Endothelial cell of hepatic sinusoid (primary cell): ENCODE measurements around the gene SLC38A7.
"Not testable (repeated sequence)": the region's sequence is repeated elsewhere in the genome, so short reads cannot be mapped to it uniquely, and the experiment has no call there.

Experiments used
- in situ Hi-C: cut with HindIII; loops from 2 replicates; pipeline ENCODE4 v1.10.0; 2017; ENCODE audit warnings: low sequenced_read_pairs

Gene SLC38A7

GRCh38 chr16:58679763-58680162 is 4.8 kb downstream of the SLC38A7 start:
- in situ Hi-C loops: no loop called here

DNA sequence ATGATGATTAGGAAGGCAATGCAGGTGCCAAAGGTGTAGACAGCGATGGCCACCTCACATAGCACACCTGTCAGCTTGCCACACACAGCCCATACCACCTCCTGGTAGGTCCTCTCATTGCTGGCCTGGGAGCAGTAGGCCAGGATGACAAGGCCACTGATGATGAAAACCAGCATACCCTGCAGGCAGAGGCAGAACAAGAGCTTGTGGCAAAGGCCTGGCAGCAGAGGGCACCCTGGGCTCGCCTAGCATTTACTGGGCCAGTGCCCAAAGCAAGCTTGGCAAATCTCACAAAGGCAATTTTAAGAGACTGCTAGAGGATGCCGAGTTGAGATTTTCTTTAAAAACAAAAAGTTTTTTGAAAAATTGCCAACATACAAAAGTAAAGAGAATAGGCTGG is 5.9 kb downstream of the SLC38A7 start:
- in situ Hi-C loops: no loop called here

DNA sequence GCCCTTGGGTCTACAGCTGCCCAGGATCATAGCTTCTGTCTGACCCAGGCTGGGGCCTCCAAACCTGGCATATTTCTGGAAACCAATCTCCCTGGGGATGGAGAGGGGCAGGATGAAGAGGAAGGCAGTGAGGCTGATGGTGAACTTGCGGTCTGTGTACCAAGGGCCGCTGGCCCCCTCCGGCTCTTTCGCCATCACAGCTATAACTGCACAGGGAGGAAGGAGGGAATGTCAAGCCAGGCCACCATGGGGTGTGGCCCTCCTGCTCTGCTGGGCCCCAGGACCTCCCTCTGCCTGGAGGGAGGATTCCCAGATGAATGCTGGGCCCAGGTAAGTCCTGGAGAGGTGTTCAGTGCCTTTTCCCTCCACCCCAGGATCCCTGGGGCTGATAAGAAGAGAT is 6.3 kb downstream of the SLC38A7 start:
- in situ Hi-C loops: no loop called here

DNA sequence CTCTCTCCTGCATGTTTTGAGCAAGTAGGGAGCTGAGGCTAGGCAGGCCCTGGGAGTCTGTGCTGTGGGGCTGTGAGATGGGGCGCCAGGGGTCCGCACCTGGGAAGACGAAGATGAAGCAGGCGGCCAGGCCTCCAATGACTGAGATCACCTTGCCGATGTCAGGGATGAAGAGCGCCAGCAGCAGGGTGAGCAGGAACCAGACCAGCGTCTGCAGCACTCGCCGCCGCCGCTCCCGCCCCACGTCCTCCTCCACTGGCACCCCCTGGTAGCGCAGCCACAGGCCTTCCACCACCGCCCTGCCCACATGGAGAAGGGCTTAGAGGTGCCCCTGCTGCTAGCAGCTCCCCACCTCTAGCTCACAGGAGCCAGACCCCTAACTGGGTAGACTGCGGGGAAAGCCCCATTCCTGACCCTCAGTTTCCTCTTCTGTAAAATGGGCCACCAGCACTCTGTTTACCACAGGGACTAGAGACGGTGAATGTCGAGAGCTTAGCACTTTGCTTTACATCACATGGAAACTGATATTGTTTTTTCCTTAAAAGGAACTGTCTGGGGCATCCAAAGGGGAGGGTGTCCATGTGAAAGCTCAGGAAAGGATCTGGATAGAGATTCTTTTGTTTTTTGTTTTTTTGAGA is 13.5 kb downstream of the SLC38A7 start:
- in situ Hi-C loops: no loop called here

GRCh38 chr16:58670177-58670576 is 14.4 kb downstream of the SLC38A7 start:
- in situ Hi-C loops: no loop called here

- in situ Hi-C loops: no loop called here
Measured at GRCh38 chr16:58665200-58665599, 19.4 kb downstream of the SLC38A7 start.

- in situ Hi-C loops: no loop called here
Measured at GRCh38 chr16:58661199-58661830, 23.3 kb downstream of the SLC38A7 start.

- in situ Hi-C loops: not testable (repeated sequence)
Measured at GRCh38 chr16:58659911-58660310, 24.7 kb downstream of the SLC38A7 start.

DNA sequence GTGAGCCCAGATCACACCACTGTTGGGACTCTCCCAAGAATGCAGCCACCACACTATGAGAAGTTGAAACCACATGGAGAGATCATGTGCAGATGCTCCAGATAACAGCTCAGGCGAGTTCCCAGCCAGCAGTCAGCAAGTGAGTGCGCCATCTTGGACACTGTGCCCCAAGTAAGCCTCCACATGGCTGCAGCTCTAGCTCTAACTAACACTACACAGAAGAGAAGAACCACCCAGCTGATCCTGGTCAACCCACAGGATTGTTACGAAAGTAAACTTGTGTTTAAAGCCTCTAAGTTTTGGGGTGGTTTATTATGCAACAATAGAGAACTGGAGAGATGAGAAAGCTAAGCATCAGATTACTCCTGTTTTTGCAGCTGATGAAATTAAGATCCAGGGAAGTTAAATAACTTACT is 25.8 kb downstream of the SLC38A7 start:
- in situ Hi-C loops: no loop called here

GRCh38 chr16:58656899-58657298 is 27.7 kb downstream of the SLC38A7 start:
- in situ Hi-C loops: no loop called here

DNA sequence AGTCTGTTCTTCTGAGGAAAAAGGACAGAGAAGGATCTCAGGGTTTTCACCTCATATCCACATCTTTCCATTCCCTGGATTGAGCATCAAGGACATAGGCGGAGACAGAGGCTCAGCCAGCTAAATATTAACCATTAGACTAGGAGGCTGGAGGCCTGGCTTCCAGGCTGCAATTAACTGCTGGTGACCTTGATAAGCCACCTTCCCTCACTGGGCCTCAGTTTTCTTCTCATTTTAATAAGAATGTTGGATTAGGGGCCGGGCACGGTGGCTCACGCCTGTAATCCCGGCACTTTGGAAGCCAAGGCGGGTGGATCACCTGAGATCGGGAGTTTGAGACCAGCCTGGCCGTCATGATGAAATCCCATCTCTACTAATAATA is 29.4 kb downstream of the SLC38A7 start:
- in situ Hi-C loops: no loop called here

DNA sequence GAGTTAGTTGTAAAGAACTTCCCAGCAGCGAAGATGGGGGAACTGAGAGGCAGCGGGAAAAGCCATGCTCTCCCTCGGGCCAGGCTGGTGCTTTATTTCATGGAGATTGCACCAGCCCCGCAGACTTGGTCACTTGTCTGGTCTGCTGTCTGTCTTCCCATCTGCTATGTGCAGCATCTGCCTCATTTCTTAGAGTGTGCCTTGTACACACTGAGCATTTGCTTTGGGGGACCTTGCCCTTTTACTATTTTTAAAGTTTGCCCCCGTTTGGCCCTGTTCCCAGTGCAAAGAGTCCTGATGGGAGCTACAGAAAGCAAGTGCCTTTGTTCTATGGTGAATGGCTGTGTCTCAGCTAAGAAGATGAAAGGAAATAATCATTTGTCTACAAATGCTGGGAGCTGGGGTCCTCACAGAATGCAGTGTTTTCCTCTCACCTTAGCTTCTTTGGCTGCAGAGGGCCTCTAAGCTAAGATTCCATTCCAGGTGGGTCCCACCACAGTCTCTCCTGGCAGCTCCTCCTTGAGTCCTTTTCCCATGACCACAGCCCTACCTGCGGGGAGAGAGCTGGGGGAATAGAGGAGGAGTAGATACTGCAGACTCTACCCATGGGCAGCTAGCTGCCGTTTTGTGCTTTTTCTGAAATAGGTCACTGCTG is 29.9 kb downstream of the SLC38A7 start:
- in situ Hi-C loops: no loop called here

DNA sequence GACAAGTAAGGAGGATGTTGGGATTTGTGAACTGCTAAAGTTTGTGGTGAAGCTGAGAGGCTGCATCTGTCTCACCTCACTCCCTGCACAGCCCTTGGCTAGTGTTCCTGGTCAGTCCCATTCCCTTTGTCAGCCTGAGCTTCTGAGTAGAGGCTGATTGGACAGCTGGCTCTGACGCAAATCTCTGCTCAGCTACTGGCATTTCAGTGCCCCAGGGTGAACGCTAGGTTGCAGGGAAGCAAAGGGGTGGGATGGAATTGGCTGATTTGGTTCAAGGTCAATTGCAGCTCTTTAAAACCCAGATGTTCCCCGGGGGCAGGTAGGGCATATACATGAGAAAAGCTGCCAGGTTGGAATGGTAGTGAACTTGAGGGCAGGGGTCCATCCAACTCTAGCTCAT is 31.8 kb downstream of the SLC38A7 start:
- in situ Hi-C loops: no loop called here

DNA sequence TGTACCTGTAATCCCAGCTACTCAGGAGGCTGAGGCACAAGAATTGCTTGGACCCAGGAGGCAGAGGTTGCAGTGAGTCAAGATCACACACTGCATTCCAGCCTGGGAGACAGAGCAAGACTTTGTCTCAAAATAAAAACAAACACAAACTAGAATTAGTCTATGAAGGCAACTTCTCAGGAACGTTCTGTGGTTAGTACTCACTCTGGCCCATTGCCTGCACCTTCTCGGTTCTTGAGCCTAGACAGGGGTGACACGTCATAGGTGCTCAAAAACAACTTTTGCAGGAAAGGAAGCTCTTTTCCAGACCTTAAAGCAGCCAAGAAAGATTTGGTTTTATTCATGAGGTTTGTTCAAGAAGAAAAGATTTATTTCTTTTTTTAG is 32.6 kb downstream of the SLC38A7 start:
- in situ Hi-C loops: no loop called here

DNA sequence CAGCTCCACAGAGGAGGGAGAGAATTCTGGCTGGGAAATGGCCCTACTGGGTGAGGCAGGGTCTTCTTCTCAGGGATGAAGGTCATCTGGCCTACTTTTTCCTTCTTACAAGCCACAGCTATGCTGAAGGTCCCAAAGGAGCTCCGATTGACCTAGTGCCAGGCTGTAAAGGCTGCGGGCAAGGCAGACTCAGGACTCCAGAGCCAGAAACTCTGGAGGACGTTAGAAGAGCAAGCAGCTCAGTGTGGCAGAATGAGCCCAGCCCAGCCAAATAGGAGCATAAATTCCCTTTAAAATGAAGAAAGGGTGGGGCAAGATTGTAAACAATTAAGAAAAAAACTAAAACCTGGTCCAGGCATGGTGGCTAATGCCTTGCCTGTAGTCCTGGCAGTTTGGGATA is 34.9 kb downstream of the SLC38A7 start:
- in situ Hi-C loops: no loop called here

GRCh38 chr16:58647107-58647506 is 37.5 kb downstream of the SLC38A7 start:
- in situ Hi-C loops: no loop called here

DNA sequence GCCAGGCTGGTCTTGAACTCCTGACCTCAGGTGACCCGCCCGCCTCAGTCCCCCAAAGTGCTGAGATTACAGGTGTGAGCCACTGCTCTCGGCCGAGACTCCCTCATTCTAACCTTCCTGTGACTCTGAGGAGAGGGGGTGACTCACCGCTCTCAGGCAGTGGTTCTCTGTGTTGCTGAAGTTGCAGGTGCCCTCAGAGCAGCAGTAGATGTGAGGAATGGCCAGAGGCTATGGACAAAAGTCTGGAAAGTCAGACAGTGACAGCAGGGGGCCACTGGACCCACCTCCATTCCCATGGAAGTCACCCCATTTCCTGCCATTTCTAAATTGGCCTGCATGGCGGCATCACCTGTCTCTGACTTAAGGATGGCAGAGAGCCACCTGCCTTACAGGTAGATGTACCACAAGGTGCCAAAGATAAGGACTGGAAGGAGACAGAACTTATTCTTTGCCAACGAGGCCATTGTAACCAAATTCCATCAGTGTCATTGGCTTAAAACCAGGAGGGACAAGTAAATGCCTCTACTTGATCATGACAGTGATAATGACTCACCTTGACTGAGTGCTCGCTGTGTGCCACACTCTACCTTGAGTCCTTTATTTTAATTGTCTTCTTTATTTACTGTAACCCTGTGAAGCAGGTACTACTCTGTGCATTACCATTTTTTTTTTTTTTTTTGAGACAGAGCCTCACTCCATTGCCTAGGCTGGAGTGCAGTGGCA is 39.6 kb downstream of the SLC38A7 start:
- in situ Hi-C loops: no loop called here

GRCh38 chr16:58644108-58644507 is 40.5 kb downstream of the SLC38A7 start:
- in situ Hi-C loops: no loop called here

DNA sequence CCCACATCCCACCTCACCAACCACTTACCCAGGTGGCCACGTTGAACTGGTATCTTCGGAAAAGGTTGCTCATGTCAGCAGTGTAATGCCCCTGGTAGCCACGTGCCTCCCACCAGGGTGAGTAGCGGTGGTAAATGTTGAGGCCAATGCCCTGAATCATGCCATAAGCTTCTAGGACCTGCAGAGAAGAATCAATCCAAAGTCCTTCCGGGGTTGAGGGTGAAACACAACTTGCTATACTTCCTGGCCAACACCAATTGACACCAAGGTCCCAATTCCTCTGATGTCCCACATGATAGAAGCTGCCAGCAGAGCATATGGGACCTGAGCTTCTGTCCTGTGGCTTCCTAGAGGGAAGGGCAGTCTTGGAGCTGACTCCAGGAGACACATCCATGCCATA is 43.6 kb downstream of the SLC38A7 start:
- in situ Hi-C loops: no loop called here

DNA sequence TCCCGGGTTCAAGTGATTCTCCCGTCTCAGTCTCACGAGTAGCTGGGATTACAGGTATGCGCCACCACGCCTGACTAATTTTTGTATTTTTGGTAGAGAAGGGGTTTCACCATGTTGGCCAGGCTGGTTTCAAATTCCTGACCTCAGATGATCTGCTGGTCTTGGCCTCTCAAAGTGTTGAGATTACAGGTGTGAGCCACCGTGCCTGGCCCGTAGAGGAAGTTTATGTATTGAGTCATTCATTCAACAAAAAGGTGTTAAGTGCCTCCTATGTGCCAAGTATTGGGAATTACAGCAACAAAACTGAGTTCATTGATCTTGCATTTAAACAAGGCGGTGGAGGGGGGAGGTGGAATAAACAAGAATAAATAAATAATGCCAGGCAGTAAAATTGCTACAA is 44.7 kb downstream of the SLC38A7 start:
- in situ Hi-C loops: no loop called here

GRCh38 chr16:58639230-58639629 is 45.3 kb downstream of the SLC38A7 start:
- in situ Hi-C loops: no loop called here
